Upper lobe of left lung (tissue), 6 donors: ENCODE data around the gene MYOCD. TPM values are rescaled to one million over a fixed set of nuclear protein-coding genes. Genes with fewer than 3 reads are reported as not detected.
A peak's percentile ranks its signal among the peaks of the same experiment; 100 is the strongest.

ENCODE experiments used
- ATAC-seq, 2 donors: fragments of 200-7000 bp; cut with Tn5 transposase; one replicate each; pipeline ENCODE4 v1.9.1; 2022; ENCODE audit warnings: mild to moderate bottlenecking in 2 of 2, moderate library complexity in 2 of 2; ENCODE audit not compliant: low FRiP score in 2 of 2
- DNase-seq, 2 donors: peaks; one replicate each; pipeline ENCODE4 v3.0.0-alpha.2; 2019 to 2020
- H3K27ac ChIP-seq, 4 donors: fragments of 200-600 bp; sonication (generic); one replicate each; pipeline ENCODE4 v1.5.1; 2016 to 2019
- H3K27me3 ChIP-seq, 4 donors: fragments of 200-600 bp; sonication (generic); one replicate each; pipeline ENCODE4 v1.5.1; 2017 to 2019
- H3K36me3 ChIP-seq, 4 donors: fragments of 200-600 bp; sonication (generic); one replicate each; pipeline ENCODE4 v1.5.1; 2016 to 2019
- H3K4me1 ChIP-seq, 4 donors: fragments of 200-600 bp; sonication (generic); one replicate each; pipeline ENCODE4 v1.5.1; 2018 to 2019
- H3K4me3 ChIP-seq, 4 donors: fragments of 200-600 bp; sonication (generic); one replicate each; pipeline ENCODE4 v1.5.1; 2017 to 2019; ENCODE audit warnings: mild to moderate bottlenecking in 2 of 4, moderate library complexity in 1 of 4
- H3K9me3 ChIP-seq, 4 donors: fragments of 200-600 bp; sonication (generic); one replicate each; pipeline ENCODE4 v1.5.1; 2018 to 2019
- CTCF ChIP-seq, 6 experiments: fragments of 450-650 bp in 4 of 6; fragments of 200-600 bp in 2 of 6; sonication (generic) in 2 of 6; IDR thresholded peaks; one replicate each; pipeline ENCODE4 v1.5.1; 2016 to 2019; ENCODE audit warnings: antibody characterized with exemption in 6 of 6
- EP300 ChIP-seq, 4 donors: sonication (generic); formaldehyde crosslinking; IDR thresholded peaks; one replicate each; pipeline ENCODE4 v1.5.1; 2017; ENCODE audit warnings: antibody characterized with exemption in 4 of 4, control low read depth in 2 of 4
- POLR2A ChIP-seq, 4 donors: fragments of 450-650 bp; IDR thresholded peaks; one replicate each; pipeline ENCODE4 v1.5.1; 2016 to 2017; ENCODE audit warnings: antibody characterized with exemption in 4 of 4, mild to moderate bottlenecking in 2 of 4
- POLR2AphosphoS5 ChIP-seq, 2 donors: sonication (generic); formaldehyde crosslinking; IDR thresholded peaks; one replicate each; pipeline ENCODE4 v1.5.1; 2017; ENCODE audit warnings: antibody characterized with exemption in 2 of 2
- WGBS, 2 donors: methylation state at CpG; one replicate each; pipeline ENCODE4 v1.1.5; 2017 to 2018; 5-methylcytosine and 5-hydroxymethylcytosine counted together
- total RNA-seq, 6 donors: library from RNA; depleted of rRNA in 4 of 6; stranded (reverse); fragments of >200 nt in 4 of 6; gene quantifications; one replicate each; pipeline versions ENCODE4 v1.1.0 to v1.2.1, GENCODE V29; 2016 to 2021
- donor health status: DM: no; HTN: no; CAD: no; lungs with moderate emphysema.
- donor health status: DM: no; HTN: yes; CAD: no; lungs with severe emphysema.

The MYOCD gene
- total RNA-seq, 6 donors from 2014 or later = 0.89 to 5.2 (median 1.6) TPM

GRCh38 chr17:12730931-12731521 lies 65.3 kb downstream of the MYOCD start:
- Histone ChIP-seq H3K4me1 (peaks cover 0 to 14% (median 10%) of the 10 kb centered on the region in 4 donors), H3K9me3 (no peaks in the 10 kb centered on the region), H3K4me3 (no peak overlapping the region), H3K27me3 (no peaks in the 10 kb centered on the region), H3K27ac (peak overlapping the region in 3 of 4 donors; percentile 35 to 72 (median 42)), H3K36me3 (no peaks in the 10 kb centered on the region)
- ATAC-seq (peak; percentile 50 to 83), DNase-seq (peak in 1 of 2 donors; percentile 86)
- WGBS, 2 donors = 31 to 38% methylated on average over 4 to 10 of the region's 10 CpGs
- no peak for TF ChIP-seq POLR2A (IDR thresholded peaks at IDR 0.05)
- peak in 1 of 4 donors; percentile 74 for TF ChIP-seq EP300 (IDR thresholded peaks at IDR 0.05)
- no peak for TF ChIP-seq CTCF (IDR thresholded peaks at IDR 0.05)
- TF ChIP-seq POLR2AphosphoS5 (IDR thresholded peaks at IDR 0.05) = peak in 1 of 2 donors; percentile 63

GRCh38 chr17:12731839-12732238 lies 66.1 kb downstream of the MYOCD start:
- WGBS, 2 donors = 84 to 87% methylated on average over 8 of the region's 8 CpGs

GRCh38 chr17:12732366-12732765 lies 66.7 kb downstream of the MYOCD start:
- Histone ChIP-seq H3K27me3 (no peaks in the 10 kb centered on the region), H3K9me3 (no peaks in the 10 kb centered on the region), H3K36me3 (no peaks in the 10 kb centered on the region), H3K4me1 (peaks cover 0 to 14% (median 10%) of the 10 kb centered on the region in 4 donors), H3K4me3 (no peak overlapping the region), H3K27ac (no peak overlapping the region)
- 78 to 81% methylated on average over 8 of the region's 8 CpGs for WGBS, 2 donors
- DNase-seq = no peak
- no peak for ATAC-seq
- TF ChIP-seq CTCF (IDR thresholded peaks at IDR 0.05) = no peak
- no peak for TF ChIP-seq POLR2AphosphoS5 (IDR thresholded peaks at IDR 0.05)
- no peak for TF ChIP-seq POLR2A (IDR thresholded peaks at IDR 0.05)
- no peak for TF ChIP-seq EP300 (IDR thresholded peaks at IDR 0.05)

More at GRCh38 chr17:12731839-12732238, 66.1 kb downstream of the MYOCD start:
- H3K27me3 ChIP-seq = no peaks in the 10 kb centered on the region
- DNase-seq = no peak
- no peak overlapping the region for H3K4me3 ChIP-seq
- peaks cover 0 to 14% (median 10%) of the 10 kb centered on the region in 4 donors for H3K4me1 ChIP-seq
- no peaks in the 10 kb centered on the region for H3K36me3 ChIP-seq
- no peak for TF ChIP-seq EP300 (IDR thresholded peaks at IDR 0.05)
- no peak for TF ChIP-seq CTCF (IDR thresholded peaks at IDR 0.05)
- TF ChIP-seq POLR2AphosphoS5 (IDR thresholded peaks at IDR 0.05) = no peak
- TF ChIP-seq POLR2A (IDR thresholded peaks at IDR 0.05) = no peak
- no peak for ATAC-seq
- no peaks in the 10 kb centered on the region for H3K9me3 ChIP-seq
- no peak overlapping the region for H3K27ac ChIP-seq

GRCh38 chr17:12734926-12735325 lies 69.2 kb downstream of the MYOCD start:
- TF ChIP-seq POLR2A (IDR thresholded peaks at IDR 0.05) (no peak), EP300 (IDR thresholded peaks at IDR 0.05) (no peak)
- H3K9me3 ChIP-seq = no peaks in the 10 kb centered on the region
- no peak overlapping the region for H3K4me3 ChIP-seq
- no peaks in the 10 kb centered on the region for H3K36me3 ChIP-seq
- ATAC-seq = no peak
- peaks cover 0 to 16% (median 11%) of the 10 kb centered on the region in 4 donors for H3K4me1 ChIP-seq
- no peak for DNase-seq
- no peaks in the 10 kb centered on the region for H3K27me3 ChIP-seq
- WGBS, 2 donors = 62 to 70% methylated on average over 7 of the region's 7 CpGs
- no peak overlapping the region for H3K27ac ChIP-seq

GRCh38 chr17:12735517-12735916 lies 69.8 kb downstream of the MYOCD start:
- H3K9me3 ChIP-seq = no peaks in the 10 kb centered on the region
- no peak for TF ChIP-seq POLR2AphosphoS5 (IDR thresholded peaks at IDR 0.05)
- TF ChIP-seq POLR2A (IDR thresholded peaks at IDR 0.05) = no peak
- no peak for TF ChIP-seq EP300 (IDR thresholded peaks at IDR 0.05)
- TF ChIP-seq CTCF (IDR thresholded peaks at IDR 0.05) = no peak

More at GRCh38 chr17:12735517-12735916, 69.8 kb downstream of the MYOCD start:
- WGBS, 2 donors = 80% methylated on average over 8 of the region's 8 CpGs
- DNase-seq (no peak), ATAC-seq (no peak)
- Histone ChIP-seq H3K27me3 (no peaks in the 10 kb centered on the region), H3K4me1 (peaks cover 0 to 16% (median 11%) of the 10 kb centered on the region in 4 donors), H3K4me3 (no peak overlapping the region), H3K27ac (no peak overlapping the region), H3K36me3 (no peaks in the 10 kb centered on the region)
